ENCODE data around the gene SV2B.

Gene SV2B

GRCh38 chr15:91108421-91108820 is 8.4 kb downstream of the SV2B start:
- DNase-seq = no peak

GRCh38 chr15:91109885-91110284 is 9.8 kb downstream of the SV2B start:
- no peak for DNase-seq

DNA sequence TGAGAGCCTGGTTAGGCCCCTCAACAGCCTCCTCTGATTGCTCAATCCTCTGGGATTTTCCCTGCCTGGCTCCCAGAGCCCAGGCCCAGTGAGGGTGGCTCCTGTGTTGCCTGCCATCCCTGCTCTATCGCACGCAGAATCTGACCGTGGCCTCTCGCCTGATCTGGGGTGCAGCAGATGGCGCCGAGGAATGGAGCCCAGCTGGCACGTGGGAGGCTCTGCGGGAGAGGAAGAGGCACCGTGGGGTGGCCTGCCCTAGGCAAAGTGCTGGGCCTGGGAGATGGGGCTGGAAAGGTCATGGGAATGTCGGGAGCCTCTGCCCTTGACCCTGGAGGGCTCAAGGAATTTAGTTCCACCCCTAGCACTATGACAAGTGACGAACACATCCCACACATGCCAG is 10.3 kb downstream of the SV2B start:
- no peak for DNase-seq

DNA sequence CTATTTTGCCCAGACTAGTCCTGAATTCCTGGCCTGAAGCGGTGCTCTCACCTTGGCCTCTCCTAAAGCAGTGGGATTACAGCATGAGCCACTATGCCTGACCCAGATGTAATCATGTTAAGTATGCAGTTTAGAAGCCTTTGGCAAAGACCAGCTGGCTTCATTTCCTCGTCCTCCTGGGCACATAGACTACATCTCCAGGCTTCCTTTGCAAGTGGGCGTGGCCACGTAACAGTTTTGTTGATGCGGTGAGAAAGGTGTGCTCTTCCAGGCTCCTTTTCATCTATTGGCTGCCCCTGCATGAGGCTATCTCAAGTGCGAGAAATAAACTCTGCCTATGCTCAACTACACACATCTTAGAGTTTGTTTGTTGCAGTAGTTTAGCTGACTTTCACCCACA is 13.0 kb downstream of the SV2B start:
- no peak for DNase-seq

DNA sequence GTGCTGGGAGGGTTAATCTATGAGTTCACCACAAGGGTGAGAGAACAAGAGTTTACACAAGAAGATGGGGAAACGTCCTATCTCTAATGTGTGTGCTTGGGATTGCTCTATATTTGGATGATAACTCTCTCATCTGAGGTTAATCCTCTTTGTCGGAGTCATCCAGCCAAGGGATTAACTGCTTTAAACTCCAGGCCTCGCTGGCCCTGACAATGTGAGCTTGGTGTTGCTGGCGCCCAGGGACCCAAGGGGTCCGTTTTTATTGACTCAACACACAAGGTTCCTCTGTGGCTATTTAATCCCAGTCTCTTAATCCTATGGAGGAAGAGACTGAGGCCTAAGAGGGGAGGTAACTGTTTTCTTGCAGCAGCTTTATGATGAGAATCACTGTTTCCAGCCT is 14.2 kb downstream of the SV2B start:
- no peak for DNase-seq

DNA sequence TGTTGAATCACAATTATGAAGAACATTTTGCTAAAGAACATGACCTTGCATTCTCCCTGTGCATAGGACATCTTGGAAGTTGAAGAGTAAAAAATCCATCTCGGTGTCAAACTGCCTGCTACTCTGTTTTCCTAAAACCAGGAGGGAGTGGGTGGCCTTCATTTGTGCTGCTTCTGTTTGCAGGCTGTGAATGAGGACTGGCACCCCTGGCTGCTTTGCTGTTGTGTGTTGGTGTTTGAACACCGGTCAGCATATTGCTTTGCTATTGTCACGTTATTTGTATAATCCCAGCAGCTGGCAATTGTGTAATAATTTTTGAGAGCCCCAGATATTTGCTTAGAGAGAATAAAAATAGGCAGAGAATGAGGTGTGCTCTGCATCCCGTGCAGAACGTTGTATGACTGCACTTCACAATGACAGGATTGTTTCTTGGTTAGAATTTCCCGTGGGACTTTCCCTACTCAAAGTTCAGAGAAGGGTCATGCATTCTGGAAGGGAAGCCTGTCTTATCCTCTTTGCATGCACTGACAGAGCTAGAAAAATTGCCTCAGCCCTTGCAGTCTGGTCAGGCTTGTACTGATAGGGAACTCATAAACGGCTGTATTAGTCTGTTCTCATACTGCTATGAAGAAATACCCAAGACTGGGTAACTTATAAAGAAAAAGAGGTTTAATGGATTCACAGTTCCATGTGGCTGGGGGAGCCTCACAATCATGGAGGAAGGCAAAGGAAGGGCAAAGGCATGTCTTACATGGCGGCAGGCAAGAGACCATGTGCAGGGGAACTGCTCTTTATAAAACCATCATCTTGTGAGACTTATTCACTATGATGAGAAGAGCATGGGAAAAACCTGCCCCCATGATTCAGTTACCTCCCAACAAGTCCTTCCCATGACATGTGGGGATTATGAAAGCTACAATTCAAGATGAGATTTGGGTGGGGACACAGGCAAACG is 16.3 kb downstream of the SV2B start:
- DNase-seq = no peak

DNA sequence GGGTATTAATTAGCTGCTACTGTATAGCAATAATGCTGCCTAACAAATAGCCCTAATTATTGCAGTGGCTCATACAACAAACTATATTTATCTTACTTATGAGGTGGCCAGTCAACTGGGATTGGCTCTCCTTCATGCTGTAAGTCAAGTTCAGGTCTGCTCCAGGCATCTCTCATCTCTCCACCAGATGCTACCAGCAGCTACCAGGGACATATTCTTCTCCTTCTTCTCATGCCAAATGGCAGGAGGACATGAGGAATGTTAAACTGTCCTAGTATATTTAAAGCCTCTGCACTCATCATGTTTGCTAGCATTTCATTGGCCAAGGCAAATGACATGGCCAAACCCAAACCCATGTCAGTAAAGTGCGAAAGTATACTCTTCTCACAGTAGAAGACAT is 17.3 kb downstream of the SV2B start:
- DNase-seq = no peak

DNA sequence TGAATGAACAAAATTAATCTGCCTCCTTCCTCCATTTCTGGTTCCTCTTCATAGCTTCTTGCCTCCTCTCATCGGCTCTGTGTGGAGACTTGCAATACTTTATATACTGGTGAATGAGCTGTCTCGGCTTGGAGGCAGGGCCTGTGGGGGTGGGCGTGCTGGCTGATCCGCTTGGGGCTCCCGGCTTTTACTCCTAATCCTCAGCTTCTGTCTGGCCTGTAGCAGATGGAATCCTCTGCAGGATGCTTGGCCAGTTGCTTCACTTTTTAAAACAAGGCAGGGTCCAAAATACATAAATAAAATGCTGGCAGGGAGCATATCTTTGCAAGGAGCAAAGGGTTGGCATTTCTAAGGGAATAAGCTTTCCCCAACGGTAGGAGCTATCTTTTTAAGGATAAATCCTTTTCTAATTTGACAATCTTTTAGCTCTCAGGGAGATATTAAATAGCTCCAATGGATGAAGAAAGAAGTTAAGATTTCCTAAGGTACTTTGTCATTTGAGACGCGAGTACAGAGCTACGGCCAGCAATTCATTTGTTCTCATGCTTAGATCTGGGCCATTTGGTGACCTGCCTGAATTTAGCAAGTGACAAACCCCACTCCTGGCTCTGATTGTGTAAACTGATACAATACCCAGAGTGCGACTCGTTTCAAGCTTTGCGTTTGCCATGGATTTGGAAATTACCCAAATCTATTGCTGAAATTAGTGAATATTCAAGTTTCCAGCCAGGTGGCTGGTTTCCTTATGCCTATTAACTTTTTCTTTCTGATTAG is 18.9 kb downstream of the SV2B start:
- DNase-seq = no peak

DNA sequence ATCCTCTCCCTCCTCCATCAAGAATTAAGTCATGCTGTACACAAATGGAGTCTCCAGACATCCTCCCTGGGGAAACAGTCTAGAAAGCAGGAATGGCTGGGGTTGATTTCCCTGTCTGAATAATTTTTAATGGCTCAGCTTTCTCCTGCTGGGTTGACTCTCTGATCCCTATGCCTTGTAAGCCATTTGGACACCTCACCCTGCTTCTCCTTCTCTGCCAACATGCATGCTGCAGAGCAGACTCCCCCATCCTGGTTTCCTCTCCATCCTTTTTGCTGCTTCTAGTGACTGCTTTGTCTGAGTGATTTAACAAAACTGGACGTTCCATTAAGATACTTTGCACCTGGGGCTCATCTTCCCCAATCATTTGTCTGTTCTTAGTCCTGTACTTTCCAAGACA is 22.2 kb downstream of the SV2B start:
- DNase-seq = no peak

GRCh38 chr15:91124132-91124531 is 24.1 kb downstream of the SV2B start:
- no peak for DNase-seq

DNA sequence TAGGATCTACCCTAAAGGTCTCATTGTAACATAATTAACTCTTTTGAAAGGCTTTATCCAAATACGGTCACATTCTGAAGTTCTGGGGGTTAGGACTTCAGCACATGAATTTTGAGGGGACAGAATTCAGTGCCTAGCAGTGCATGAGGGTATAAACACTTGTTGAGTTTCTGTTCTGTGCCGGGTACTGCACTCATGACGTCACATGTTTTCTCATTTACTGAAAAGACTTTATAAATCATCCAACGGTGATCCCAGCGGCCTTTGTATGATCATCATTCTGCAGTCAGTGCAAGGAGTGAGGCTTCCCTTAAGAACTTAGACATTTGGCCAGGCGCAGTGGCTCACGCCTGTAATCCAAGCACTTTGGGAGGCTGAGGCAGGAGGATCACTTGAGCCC is 25.1 kb downstream of the SV2B start:
- DNase-seq = no peak

DNA sequence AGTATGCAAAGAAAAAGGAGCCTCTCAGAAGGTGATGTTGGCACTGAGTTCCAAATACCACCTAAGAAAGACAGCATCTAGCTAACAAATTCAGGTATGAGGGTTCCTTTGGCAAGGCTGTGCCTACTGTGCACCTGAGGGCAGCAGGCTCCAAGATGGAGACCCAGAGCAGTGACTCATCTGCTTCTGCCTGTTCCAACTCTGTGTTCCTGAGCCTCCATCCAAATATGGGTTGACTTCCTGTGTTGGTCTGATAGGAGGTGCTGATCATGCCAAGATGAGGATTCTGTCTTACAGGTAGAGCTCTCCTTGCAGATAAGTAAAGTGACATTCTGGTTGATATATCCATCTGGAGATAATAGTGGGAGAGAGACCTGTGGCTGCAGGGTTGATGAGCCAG is 26.0 kb downstream of the SV2B start:
- DNase-seq = no peak

GRCh38 chr15:91127236-91127955 is 27.3 kb downstream of the SV2B start:
- DNase-seq = no peak

DNA sequence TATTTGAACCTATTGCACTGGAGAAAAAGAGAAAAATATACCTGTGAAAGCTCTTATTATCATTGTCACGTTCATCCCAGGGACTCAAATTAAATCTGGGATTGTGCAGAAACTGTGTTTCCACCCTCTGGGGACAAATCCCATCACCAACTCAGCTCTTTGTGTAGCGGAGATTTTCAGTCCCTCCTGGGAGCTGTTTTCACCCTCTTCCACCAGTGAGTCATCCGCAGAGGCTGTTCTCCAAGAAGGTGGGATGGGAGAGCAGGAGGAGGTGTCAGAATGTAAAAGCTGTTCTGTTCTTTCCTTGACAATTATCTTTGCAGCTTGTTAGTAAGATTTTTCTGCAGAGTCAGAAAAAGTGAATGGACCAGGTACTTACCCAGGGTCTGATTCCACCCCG is 28.0 kb downstream of the SV2B start:
- DNase-seq = no peak

- no peak for DNase-seq
These were observed 29.4 kb downstream of the SV2B start for GRCh38 chr15:91129436-91129835.

DNA sequence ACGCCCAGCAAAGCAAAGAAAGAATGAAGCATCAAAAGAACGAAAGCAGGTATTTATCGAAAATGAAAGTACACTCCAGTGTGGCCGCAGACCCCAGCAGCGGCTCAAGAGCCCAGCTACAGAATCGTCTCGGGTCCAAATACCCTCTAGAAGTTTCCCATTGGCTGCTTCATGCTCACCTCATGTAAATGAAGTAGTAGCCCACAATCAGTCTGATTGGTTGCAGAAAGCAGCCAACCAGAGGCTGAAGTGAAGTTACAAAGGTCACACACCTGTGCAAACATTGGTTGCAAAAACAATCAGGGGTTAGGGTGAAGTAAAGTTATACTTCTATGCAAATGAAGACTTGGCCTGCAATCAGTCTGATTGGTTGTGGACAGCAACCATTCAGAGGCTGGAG is 32.0 kb downstream of the SV2B start:
- DNase-seq = no peak

GRCh38 chr15:91133511-91133910 is 33.5 kb downstream of the SV2B start:
- DNase-seq = no peak

GRCh38 chr15:91135201-91136130 is 35.4 kb downstream of the SV2B start:
- no peak for DNase-seq

- DNase-seq = no peak
These were observed 36.4 kb downstream of the SV2B start for GRCh38 chr15:91136386-91136923.

- no peak for DNase-seq
These were observed 40.5 kb downstream of the SV2B start for GRCh38 chr15:91140601-91141000.

- DNase-seq = no peak
These were observed 41.0 kb downstream of the SV2B start for GRCh38 chr15:91141097-91141496.

- no peak for DNase-seq
These were observed 42.2 kb downstream of the SV2B start for GRCh38 chr15:91142106-91142744.
